Subcutaneous adipose tissue (tissue), 4 donors: ENCODE results near the gene CFAP97D2. TPM values are rescaled to one million over a fixed set of nuclear protein-coding genes. Genes with fewer than 3 reads are reported as not detected.

Source experiments
- CTCF ChIP-seq: fragments of 450-650 bp; IDR thresholded peaks from one replicate; pipeline ENCODE4 v1.5.1; 2016; ENCODE audit warnings: low read depth, mild to moderate bottlenecking, control low read depth, antibody characterized with exemption, moderate library complexity
- total RNA-seq, 4 donors: library from RNA; depleted of rRNA; stranded (reverse); fragments of >200 nt; gene quantifications; one replicate each; pipeline ENCODE4 v1.1.0, GENCODE V29; 2016

The CFAP97D2 gene
- total RNA-seq, 4 donors from 2014 or later, result not detected

- no peak for TF ChIP-seq CTCF
These were observed 37.6 kb upstream of the CFAP97D2 start for GRCh38 chr13:114141261-114141996.

- no peak for TF ChIP-seq CTCF
These were observed 36.9 kb upstream of the CFAP97D2 start for GRCh38 chr13:114142137-114142550.

- no peak for TF ChIP-seq CTCF
These were observed 36.2 kb upstream of the CFAP97D2 start for GRCh38 chr13:114142640-114143490.

GRCh38 chr13:114143806-114144605 is 35.1 kb upstream of the CFAP97D2 start:
- no peak for TF ChIP-seq CTCF

- TF ChIP-seq CTCF, result no peak
These were observed 34.3 kb upstream of the CFAP97D2 start for GRCh38 chr13:114144606-114145244.

- no peak for TF ChIP-seq CTCF
These were observed 33.8 kb upstream of the CFAP97D2 start for GRCh38 chr13:114145256-114145655.
